Astrocyte of the spinal cord (primary cell): ENCODE measurements around the gene ELMO1.

Experiments
- DNase-seq: peaks from one replicate; pipeline ENCODE4 v3.0.0; 2011; ENCODE audit warnings: low read depth, low spot score
- H3K4me3 ChIP-seq: 2 replicates; pipeline ENCODE4 v1.5.1; 2011; ENCODE audit warnings: low read depth, mild to moderate bottlenecking, low read length, moderate library complexity
- in situ Hi-C: cut with HindIII; loops from 2 replicates; pipeline ENCODE4 v1.10.0; 2017; ENCODE audit warnings: low sequenced_read_pairs
- TF ChIP-seq, protein P1 (sequence below): IDR thresholded peaks from 2 replicates; pipeline ENCODE4 v1.5.1; 2012; ENCODE audit warnings: low read depth, mild to moderate bottlenecking, low read length, inconsistent platforms

The ELMO1 gene

DNA sequence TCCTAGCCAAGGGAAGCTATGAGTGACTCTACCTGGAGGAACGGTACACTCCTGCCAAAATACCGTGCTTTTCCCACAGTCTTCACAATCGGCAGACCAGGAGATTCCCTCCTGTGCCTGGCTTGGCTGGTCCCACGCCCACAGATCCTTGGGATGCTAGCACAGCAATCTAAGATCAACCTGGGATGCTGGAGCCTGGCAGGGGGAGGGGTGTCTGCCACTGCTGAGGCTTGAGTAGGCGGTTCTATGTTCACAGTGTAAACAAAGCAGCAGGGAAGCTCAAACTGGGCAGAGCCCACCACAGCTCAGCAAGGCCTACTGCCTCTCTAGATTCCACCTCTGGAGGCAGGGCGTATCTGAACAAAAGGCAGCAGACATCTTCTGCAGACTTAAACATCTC is 295.3 kb downstream of the ELMO1 start:
- TF ChIP-seq, protein P1, sequence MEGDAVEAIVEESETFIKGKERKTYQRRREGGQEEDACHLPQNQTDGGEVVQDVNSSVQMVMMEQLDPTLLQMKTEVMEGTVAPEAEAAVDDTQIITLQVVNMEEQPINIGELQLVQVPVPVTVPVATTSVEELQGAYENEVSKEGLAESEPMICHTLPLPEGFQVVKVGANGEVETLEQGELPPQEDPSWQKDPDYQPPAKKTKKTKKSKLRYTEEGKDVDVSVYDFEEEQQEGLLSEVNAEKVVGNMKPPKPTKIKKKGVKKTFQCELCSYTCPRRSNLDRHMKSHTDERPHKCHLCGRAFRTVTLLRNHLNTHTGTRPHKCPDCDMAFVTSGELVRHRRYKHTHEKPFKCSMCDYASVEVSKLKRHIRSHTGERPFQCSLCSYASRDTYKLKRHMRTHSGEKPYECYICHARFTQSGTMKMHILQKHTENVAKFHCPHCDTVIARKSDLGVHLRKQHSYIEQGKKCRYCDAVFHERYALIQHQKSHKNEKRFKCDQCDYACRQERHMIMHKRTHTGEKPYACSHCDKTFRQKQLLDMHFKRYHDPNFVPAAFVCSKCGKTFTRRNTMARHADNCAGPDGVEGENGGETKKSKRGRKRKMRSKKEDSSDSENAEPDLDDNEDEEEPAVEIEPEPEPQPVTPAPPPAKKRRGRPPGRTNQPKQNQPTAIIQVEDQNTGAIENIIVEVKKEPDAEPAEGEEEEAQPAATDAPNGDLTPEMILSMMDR, result no peak
- H3K4me3 ChIP-seq, result no peak overlapping the region
- in situ Hi-C loops, result no loop called here
- DNase-seq, result no peak

- in situ Hi-C loops, result no loop called here
- DNase-seq, result no peak
- TF ChIP-seq, protein P1, result no peak
- H3K4me3 ChIP-seq, result no peak overlapping the region
Measured at GRCh38 chr7:37151741-37152413, 296.8 kb downstream of the ELMO1 start.

GRCh38 chr7:37150856-37151255 is 297.8 kb downstream of the ELMO1 start:
- no peak overlapping the region for H3K4me3 ChIP-seq
- in situ Hi-C loops, result no loop called here
- TF ChIP-seq, protein P1, result no peak
- no peak for DNase-seq

GRCh38 chr7:37150180-37150579 is 298.5 kb downstream of the ELMO1 start:
- in situ Hi-C loops, result no loop called here
- DNase-seq, result no peak
- no peak overlapping the region for H3K4me3 ChIP-seq
- TF ChIP-seq, protein P1, result no peak

GRCh38 chr7:37149773-37150124 is 298.9 kb downstream of the ELMO1 start:
- in situ Hi-C loops, result no loop called here
- H3K4me3 ChIP-seq, result no peak overlapping the region
- DNase-seq, result no peak
- TF ChIP-seq, protein P1, result no peak

- in situ Hi-C loops, result no loop called here
- H3K4me3 ChIP-seq, result no peak overlapping the region
- TF ChIP-seq, protein P1, result no peak
- no peak for DNase-seq
Measured at GRCh38 chr7:37149051-37149772, 299.5 kb downstream of the ELMO1 start.
